Measurements from ENCODE around the gene STXBP6.

GRCh38 chr14:24913021-24913420 is 136.9 kb downstream of the STXBP6 start:
- no peak for TF ChIP-seq TCF7L2 (IDR thresholded peaks at IDR 0.05; ENCODE audit: borderline replicate concordance, extremely low read depth, insufficient read depth, insufficient read length)
- no peak for TF ChIP-seq EZH2 (IDR thresholded peaks at IDR 0.05)
- no peak for TF ChIP-seq POLR2A (IDR thresholded peaks at IDR 0.05; ENCODE audit: borderline replicate concordance, extremely low read depth, insufficient read depth, insufficient read length)
- no peak for TF ChIP-seq CTCF (IDR thresholded peaks at IDR 0.05 in 2 of 3, conservative IDR thresholded peaks at IDR 0.05 in 1 of 3; ENCODE audit: borderline replicate concordance in 1 of 3, insufficient read depth in 1 of 3, low read depth in 2 of 3, low read length in 2 of 3)
- TF ChIP-seq YY1 (IDR thresholded peaks at IDR 0.05; ENCODE audit: extremely low read depth, insufficient replicate concordance, low read depth, low read length), result no peak
- no peak for TF ChIP-seq MAX (IDR thresholded peaks at IDR 0.05)
- no peak for TF ChIP-seq SP1 (IDR thresholded peaks at IDR 0.05; ENCODE audit: low read depth)
- TF ChIP-seq SIN3A (IDR thresholded peaks at IDR 0.05; ENCODE audit: low read depth), result no peak
- TF ChIP-seq ATF3 (IDR thresholded peaks at IDR 0.05), result no peak
- no peak for TF ChIP-seq ZBTB33 (IDR thresholded peaks at IDR 0.05; ENCODE audit: extremely low read depth, insufficient replicate concordance, low read length)
- TF ChIP-seq JUND (IDR thresholded peaks at IDR 0.05), result no peak
- TF ChIP-seq POLR2AphosphoS5 (IDR thresholded peaks at IDR 0.05; ENCODE audit: low read depth, low read length), result no peak

All from HCT116 (cell line).